T-helper 2 cell (primary cell): Measurements from ENCODE around the gene C1QTNF8.
"Not testable (repeated sequence)": the region's sequence is repeated elsewhere in the genome, so short reads cannot be mapped to it uniquely, and the experiment has no call there.

Source experiments
- DNase-seq, 5 experiments: peaks; one replicate each; pipeline versions ENCODE4 v3.0.0 to v3.0.0-alpha.2; 2012 to 2022

Gene C1QTNF8

GRCh38 chr16:1092685-1093283 is 3.3 kb downstream of the C1QTNF8 start:
- not testable (repeated sequence) for DNase-seq

- no peak for DNase-seq
Measured at GRCh38 chr16:1091992-1092552, 4.0 kb downstream of the C1QTNF8 start.

- no peak for DNase-seq
Measured at GRCh38 chr16:1090620-1091587, 5.1 kb downstream of the C1QTNF8 start.

- no peak for DNase-seq
Measured at GRCh38 chr16:1089822-1090619, 6.0 kb downstream of the C1QTNF8 start.

GRCh38 chr16:1089439-1089821 is 6.6 kb downstream of the C1QTNF8 start:
- DNase-seq: no peak

GRCh38 chr16:1088295-1089170 is 7.5 kb downstream of the C1QTNF8 start:
- no peak for DNase-seq

- DNase-seq: not testable (repeated sequence)
Measured at GRCh38 chr16:1086443-1086842, 9.6 kb downstream of the C1QTNF8 start.

- DNase-seq: no peak
Measured at GRCh38 chr16:1084971-1085370, 11.1 kb downstream of the C1QTNF8 start.

GRCh38 chr16:1082952-1083675 is 12.9 kb downstream of the C1QTNF8 start:
- no peak for DNase-seq

- no peak for DNase-seq
Measured at GRCh38 chr16:1082266-1082951, 13.6 kb downstream of the C1QTNF8 start.

- DNase-seq: no peak
Measured at GRCh38 chr16:1081734-1082265, 14.2 kb downstream of the C1QTNF8 start.

- no peak for DNase-seq
Measured at GRCh38 chr16:1080801-1081733, 15.0 kb downstream of the C1QTNF8 start.

- no peak for DNase-seq
Measured at GRCh38 chr16:1079786-1080525, 16.1 kb downstream of the C1QTNF8 start.

GRCh38 chr16:1079341-1079740 is 16.7 kb downstream of the C1QTNF8 start:
- DNase-seq: no peak

- DNase-seq: no peak
Measured at GRCh38 chr16:1078579-1079021, 17.4 kb downstream of the C1QTNF8 start.

GRCh38 chr16:1077877-1078578 is 18.0 kb downstream of the C1QTNF8 start:
- DNase-seq: no peak

- no peak for DNase-seq
Measured at GRCh38 chr16:1076801-1077576, 19.1 kb downstream of the C1QTNF8 start.
